ENCODE measurements around the gene RHOA.

GRCh38 chr3:49424816-49425215 is 13.0 kb upstream of the RHOA start:
- TF ChIP-seq POLR2AphosphoS5 (IDR thresholded peaks at IDR 0.05; ENCODE audit: low read depth, low read length) = no peak
- TF ChIP-seq ELF1 (IDR thresholded peaks at IDR 0.05; ENCODE audit: borderline replicate concordance, low read depth) = no peak
